DMS 273 treated with DMSO at 0.1 percent for 48 hours (cell line): ENCODE data around the gene OPCML.

Experiments
- DNase-seq: peaks from one replicate; lab custom pipeline; 2025; lab: John Stamatoyannopoulos, UW

The OPCML gene

DNA sequence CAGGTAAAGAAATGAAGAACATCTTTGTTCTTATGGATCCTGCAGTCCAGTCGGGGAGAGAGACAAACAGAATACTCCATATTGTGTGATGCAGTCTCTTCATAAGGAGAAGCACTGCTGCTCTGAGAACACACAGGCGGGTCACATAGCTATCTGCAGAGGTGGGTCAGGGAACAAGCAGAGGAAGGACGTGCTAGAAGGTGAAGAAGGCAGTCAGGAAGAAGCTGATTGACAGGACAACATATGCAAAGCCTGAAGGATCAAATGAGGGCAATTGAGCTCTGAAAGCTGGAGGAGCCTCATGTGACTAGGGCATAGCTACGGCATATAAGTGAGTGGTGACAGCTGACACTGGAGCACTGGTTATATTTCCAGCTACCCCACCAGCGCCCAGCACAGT is 122.5 kb downstream of the OPCML start:
- no peak for DNase-seq

DNA sequence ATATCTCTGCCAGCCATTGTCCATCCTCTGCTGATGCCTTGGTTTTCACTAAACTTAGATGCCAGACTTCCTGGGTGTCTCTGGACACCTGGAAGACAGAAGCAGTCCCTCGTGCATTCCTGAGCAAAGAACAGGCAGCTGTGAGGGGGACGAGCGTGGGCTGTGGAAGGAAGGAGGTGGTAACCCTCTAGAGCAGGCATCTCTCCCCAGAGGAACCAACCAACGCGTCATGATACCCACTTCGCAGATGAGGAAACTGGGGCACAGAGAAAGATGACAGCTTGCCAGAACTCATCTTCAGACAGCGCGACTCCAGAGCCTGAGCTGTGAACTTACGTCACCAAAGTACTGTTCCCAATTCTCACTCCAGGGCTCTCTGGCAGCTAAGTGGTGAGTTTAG is 123.4 kb downstream of the OPCML start:
- DNase-seq: no peak

DNA sequence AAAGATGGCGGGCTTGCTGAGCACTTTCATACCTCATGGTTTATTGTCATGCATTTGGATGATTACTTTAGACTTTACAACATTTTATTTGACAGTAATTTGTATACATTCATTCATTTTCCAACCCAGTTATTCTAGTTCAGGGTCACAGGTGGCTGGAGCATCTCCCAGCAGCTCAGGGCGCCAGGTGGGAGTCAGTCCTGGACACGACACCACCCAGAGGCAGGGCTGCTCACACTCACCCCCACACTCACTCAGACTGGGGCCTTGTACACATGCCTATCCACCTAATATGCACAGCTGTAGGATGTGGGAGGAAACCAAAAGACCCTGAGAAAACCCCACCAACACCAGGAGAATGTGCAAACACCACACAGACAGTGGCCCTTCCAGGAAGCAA is 123.9 kb downstream of the OPCML start:
- no peak for DNase-seq

DNA sequence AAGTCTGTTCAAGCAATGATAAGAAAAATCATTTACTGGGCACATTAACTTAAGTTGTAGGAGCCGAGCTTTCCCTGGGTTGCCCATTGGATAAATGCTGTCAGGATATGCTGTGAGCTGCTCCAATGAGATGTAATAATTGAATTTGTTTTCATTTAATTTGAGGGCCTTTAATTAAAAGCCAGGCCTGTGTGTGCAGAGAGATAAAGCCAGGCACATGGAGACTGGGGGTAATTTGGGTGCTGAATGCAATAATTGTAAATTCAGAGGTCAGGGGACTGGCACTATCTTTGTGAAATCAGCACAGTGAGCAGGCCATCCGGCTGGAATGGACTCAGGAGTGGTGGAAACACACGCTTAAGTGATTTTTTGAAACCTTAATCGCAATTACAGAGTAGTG is 125.8 kb downstream of the OPCML start:
- DNase-seq: no peak

DNA sequence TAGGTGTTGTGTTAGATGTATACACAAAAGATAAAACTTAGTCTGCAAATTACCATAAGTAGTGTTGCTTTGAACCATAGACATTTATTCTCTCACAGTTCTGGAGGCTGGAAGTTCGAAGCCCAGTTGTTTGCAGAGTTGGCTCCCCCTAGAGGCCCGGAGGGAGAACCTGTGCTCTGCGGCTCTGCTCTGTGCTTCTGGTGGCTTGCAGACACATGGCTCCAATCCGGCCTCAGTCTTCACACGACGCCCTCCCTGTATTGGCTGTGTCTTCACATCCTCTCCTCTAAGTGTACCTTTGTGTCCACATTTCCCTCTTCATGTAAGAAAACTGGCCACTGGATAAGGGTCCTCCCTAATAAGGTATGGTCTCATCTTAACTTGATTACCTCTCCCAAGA is 128.4 kb downstream of the OPCML start:
- DNase-seq: no peak

GRCh38 chr11:133402551-133402950 is 129.8 kb downstream of the OPCML start:
- DNase-seq: no peak

DNA sequence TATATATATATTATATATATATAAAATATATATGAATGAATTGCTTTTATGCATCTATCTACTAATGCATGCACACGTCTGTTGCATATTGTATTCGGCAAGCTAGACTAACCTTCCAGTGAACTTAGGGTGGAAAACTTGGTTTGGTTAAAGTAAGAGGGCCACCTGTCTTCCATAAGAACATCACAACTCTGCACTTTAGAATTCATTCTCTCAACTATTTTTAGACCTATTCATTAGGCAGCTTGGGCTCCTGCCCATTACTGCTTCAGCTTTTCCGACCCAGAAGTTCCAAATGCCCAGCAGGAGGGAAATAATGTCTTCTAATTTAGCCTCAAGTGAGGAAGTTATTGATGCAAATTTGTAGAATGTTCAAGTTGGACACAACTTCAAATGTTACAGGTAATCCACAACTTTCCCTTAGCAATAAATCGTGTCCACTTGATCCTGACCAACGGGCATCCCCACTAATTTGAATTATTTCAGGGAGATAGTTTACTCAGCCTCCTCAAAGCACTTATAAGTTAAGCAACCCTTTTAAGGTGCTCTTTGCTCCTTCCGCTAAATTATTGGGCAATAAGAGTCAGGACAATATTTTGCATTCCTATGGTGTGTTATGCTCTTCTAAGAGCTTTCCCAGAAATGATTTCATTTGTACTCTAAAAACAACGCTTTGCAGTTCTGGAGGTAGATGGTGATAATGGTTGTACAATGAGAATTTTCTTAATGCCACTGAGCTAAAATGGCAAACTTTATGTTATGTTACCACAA is 132.3 kb downstream of the OPCML start:
- no peak for DNase-seq

GRCh38 chr11:133399294-133399693 is 133.0 kb downstream of the OPCML start:
- DNase-seq: no peak

DNA sequence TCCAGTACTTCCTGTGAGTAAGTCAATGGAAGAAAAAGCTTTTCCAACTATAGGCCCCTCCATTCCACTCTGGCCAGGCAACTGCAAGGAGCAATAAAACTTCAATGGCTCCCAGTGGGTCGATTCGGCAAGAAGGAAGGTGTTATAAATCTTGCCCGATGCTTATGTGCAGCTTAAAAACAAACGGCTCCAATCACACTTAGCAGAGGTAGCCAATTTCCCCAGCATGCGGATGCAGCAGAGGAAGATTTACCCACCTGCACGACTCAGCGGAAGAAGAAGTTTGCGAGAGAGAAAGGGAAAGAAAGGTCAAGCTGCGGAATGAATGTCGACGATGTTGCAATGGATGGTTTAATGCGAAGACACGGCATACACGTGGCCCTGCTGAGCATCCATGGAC is 141.5 kb downstream of the OPCML start:
- DNase-seq: no peak

GRCh38 chr11:133388975-133389568 is 143.2 kb downstream of the OPCML start:
- DNase-seq: no peak

DNA sequence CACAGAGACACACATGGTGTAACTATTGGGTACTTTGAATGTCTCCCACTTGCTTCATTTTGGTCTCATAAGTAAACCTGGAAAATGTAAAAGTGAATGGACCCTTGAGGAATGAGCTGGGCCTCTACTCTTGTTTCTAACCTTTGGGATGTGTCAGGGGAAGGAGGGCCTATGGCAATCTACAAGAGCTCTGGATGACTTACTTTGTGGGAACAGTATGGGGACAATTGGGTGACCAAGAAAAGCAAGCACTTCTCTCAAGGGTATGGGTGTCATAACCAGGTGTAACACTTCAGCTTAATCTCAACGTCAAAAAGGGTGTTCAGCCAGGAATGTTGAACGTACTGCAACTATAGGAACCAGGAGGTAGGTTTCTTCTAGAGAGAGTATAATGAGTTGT is 144.0 kb downstream of the OPCML start:
- DNase-seq: no peak

DNA sequence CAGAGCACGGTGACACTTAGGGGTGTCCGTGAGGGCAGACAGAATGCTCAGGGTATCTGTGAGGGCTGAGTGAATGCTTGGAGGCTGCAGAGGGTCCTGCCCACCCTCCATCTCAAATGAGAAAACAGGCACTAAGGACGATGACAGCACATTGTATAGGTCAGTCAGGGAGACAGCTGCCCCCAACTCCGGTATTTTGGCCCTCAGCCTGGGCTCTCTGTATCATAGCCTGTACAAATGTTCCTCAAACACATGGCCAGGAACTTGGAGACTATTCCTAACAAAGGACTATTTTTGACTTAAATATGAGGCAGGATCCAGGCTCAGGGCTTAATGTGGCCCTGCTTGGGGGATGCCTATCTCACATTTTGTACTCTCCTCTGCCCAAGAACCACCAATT is 145.4 kb downstream of the OPCML start:
- DNase-seq: no peak

DNA sequence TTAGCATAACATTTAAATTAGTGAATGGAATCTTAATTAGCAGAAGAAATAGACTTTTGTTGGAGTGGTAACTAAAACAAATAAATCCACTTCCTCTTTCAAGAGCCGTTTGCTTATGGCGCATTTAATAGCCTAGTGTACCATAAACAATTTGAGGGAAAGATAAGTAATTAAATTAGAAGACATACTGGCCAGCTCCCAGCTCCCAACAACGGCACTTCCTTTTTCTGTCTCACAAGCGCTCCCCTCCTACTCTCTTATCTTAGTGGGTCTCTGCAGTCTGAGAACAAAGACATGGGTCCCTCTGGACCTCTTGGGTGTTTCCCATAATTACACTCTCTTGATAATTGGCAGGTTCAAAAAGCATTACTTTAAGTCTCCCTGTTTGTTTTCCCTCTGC is 146.0 kb downstream of the OPCML start:
- DNase-seq: no peak

GRCh38 chr11:133385781-133386180 is 146.5 kb downstream of the OPCML start:
- no peak for DNase-seq

GRCh38 chr11:133384731-133385130 is 147.6 kb downstream of the OPCML start:
- no peak for DNase-seq

- no peak for DNase-seq
Observed at GRCh38 chr11:133383689-133384088, 148.6 kb downstream of the OPCML start.

DNA sequence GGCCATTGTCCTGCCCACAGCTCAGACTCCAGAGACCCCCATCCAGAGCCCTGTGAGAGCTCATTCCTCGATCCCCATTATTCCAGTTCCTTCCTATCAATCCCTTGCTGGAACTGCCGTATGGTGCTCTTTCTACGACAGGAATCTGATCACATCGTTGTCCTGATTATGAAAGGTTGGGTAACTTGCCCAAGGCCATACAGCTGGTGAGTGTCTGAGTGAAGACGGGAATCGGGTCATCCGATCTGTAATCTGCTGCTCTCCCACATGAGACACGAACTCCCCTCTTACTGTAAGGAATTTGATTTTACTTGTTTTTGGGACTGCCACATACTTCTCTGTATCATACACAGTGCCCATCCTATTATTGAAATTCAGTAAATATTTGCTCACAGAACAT is 149.1 kb downstream of the OPCML start:
- DNase-seq: no peak

DNA sequence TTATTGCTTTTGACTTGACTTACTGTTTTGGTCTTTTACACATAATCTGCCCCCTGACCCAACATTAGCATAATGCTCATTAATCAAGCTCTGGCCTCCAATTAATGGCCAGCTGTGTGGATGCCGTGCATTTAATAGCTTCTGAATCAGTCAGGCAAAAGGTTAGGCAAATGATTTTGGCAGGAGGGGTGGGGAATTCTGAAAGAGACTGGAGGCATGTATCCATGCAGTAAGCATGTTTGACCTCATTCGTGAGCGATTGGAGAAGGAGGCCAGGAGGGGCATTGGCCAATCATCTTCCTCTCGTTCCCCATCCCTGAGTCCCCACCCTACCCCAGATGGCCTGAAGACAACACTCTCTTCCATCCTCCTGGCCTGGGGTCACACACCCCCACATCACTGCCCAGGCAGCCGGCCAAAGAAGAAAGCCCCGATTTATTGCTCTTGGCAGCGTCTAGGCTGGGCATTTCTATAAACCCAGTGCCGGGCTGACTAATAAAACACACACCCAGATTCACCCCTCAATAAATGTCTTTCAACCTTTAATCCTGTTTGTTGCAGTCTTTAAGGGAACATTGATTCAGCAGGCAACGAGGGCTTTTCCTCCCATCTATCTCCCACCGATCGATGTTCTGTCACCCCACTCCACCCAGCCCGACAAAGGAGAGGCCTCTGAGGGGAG is 150.0 kb downstream of the OPCML start:
- no peak for DNase-seq

- DNase-seq: no peak
Observed at GRCh38 chr11:133381761-133382130, 150.6 kb downstream of the OPCML start.

DNA sequence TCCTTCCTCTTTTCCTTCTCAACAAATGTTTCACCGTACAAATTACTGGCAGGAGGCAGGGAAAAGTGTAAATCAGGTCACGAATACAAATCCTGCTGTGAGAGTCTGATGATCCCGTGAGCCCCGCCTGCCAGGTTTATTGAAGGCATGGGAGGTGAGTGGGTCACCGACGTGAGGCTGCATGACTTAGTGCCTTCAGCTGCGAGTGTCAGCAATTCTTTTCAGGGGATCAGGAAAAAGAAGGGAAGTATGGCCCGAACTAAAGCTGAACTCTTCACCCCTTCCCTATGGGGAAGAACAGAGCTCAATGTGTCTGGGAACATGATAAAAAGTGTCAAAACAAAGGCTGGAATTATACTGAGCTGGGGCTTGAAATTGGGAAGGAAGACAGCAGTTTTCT is 166.2 kb downstream of the OPCML start:
- DNase-seq: no peak

DNA sequence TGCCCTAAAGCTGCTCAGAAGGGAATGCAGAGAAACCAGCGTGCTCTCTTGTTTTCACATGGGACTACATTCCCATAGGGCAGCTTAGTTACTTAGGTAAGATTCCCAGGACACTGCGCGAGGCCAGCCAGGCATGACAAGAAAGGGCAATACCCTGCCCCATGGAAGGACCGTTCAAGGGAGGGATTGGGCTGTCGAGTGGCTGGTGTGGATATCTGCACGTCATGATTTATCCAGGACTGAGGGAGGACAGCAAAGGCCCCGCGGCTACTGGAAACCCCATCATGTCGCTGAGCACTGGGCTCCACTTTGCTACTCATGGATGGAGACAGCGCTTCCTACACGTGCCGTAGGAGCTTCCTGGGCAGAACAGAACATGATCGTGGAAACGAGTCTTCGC is 169.4 kb downstream of the OPCML start:
- no peak for DNase-seq

DNA sequence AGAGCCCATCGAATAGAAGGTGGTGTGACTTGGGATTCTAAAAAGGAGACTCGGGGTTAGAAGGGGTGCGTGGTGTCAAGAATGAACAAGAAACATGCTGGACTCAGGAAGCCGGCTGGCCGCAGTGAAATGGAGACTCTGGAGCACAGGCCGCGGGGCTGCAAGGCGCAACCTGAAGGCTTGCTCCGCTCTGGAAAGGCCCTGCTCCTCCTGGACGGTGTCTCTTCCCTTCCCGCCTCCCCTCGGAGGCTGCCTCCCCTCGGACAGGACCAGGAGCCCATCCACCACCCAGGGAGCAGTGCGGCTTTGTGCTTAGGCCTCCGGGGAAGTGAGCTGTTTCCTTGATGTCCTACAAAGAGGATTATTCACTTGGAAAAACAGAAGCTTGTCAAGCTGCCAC is 170.1 kb downstream of the OPCML start:
- no peak for DNase-seq

DNA sequence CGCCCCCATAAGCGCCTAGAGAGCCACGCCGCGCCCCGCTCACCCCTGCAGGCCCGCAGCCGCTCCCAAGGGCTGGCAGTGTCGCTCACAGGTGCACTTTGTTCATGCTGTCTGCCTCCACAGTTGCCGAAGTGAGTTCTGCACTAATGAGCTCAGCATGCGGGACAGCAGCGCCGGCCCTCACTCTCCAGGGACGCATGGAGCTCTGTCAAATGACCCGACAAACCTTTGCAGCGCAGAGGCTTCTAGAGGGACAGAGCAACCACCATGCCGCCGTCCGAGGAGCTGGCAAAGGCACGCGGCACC is 170.7 kb downstream of the OPCML start:
- no peak for DNase-seq
